ENCODE measurements around the gene SSBP3.

Gene SSBP3

GRCh38 chr1:54376430-54377039 lies 29.7 kb downstream of the SSBP3 start:
- Histone ChIP-seq H3K36me3 (ENCODE audit: insufficient read depth, insufficient read length, low read length) (peaks cover 65% of the 10 kb centered on the region), H3K9ac (ENCODE audit: insufficient read length, low read depth) (peak overlapping the region; percentile 35), H3K27me3 (ENCODE audit: insufficient read depth, insufficient read length) (no peaks in the 10 kb centered on the region), H3K4me1 (ENCODE audit: insufficient read depth, insufficient read length) (peaks cover 47% of the 10 kb centered on the region), H3K4me3 (ENCODE audit: insufficient read length, low read depth) (no peak overlapping the region), H3K9me3 (ENCODE audit: insufficient read depth, low read length) (no peaks in the 10 kb centered on the region)
- TF ChIP-seq SUZ12 (IDR thresholded peaks at IDR 0.05; ENCODE audit: extremely low read depth, insufficient read depth, insufficient read length) (no peak), YY1 (IDR thresholded peaks at IDR 0.05; ENCODE audit: insufficient read depth, insufficient read length) (no peak), ZNF274 (IDR thresholded peaks at IDR 0.05; ENCODE audit: low read depth, low read length) (no peak)
- no peak for DNase-seq (ENCODE audit: low read depth, low spot score)

- Histone ChIP-seq H3K9ac (ENCODE audit: insufficient read length, low read depth) (peak overlapping the region; percentile 35), H3K36me3 (ENCODE audit: insufficient read depth, insufficient read length, low read length) (peaks cover 69% of the 10 kb centered on the region), H3K4me3 (ENCODE audit: insufficient read length, low read depth) (no peak overlapping the region), H3K9me3 (ENCODE audit: insufficient read depth, low read length) (no peaks in the 10 kb centered on the region), H3K27me3 (ENCODE audit: insufficient read depth, insufficient read length) (no peaks in the 10 kb centered on the region), H3K4me1 (ENCODE audit: insufficient read depth, insufficient read length) (peaks cover 47% of the 10 kb centered on the region)
- DNase-seq (ENCODE audit: low read depth, low spot score) = peak; percentile 77
- TF ChIP-seq YY1 (IDR thresholded peaks at IDR 0.05; ENCODE audit: insufficient read depth, insufficient read length) (no peak), SUZ12 (IDR thresholded peaks at IDR 0.05; ENCODE audit: extremely low read depth, insufficient read depth, insufficient read length) (no peak), ZNF274 (IDR thresholded peaks at IDR 0.05; ENCODE audit: low read depth, low read length) (no peak)
Observed at GRCh38 chr1:54375712-54376429, 30.3 kb downstream of the SSBP3 start.

GRCh38 chr1:54375298-54375697 lies 30.9 kb downstream of the SSBP3 start:
- H3K27me3 ChIP-seq (ENCODE audit: insufficient read depth, insufficient read length) = no peaks in the 10 kb centered on the region
- no peak for TF ChIP-seq ZNF274 (IDR thresholded peaks at IDR 0.05; ENCODE audit: low read depth, low read length)
- TF ChIP-seq SUZ12 (IDR thresholded peaks at IDR 0.05; ENCODE audit: extremely low read depth, insufficient read depth, insufficient read length) = no peak
- H3K4me3 ChIP-seq (ENCODE audit: insufficient read length, low read depth) = no peak overlapping the region
- no peak for DNase-seq (ENCODE audit: low read depth, low spot score)
- H3K36me3 ChIP-seq (ENCODE audit: insufficient read depth, insufficient read length, low read length) = peaks cover 69% of the 10 kb centered on the region
- H3K4me1 ChIP-seq (ENCODE audit: insufficient read depth, insufficient read length) = peaks cover 47% of the 10 kb centered on the region
- peak overlapping the region; percentile 12 for H3K9ac ChIP-seq (ENCODE audit: insufficient read length, low read depth)
- no peaks in the 10 kb centered on the region for H3K9me3 ChIP-seq (ENCODE audit: insufficient read depth, low read length)

- H3K27me3 ChIP-seq (ENCODE audit: insufficient read depth, insufficient read length) = no peaks in the 10 kb centered on the region
- H3K9ac ChIP-seq (ENCODE audit: insufficient read length, low read depth) = no peak overlapping the region
- peaks cover 69% of the 10 kb centered on the region for H3K36me3 ChIP-seq (ENCODE audit: insufficient read depth, insufficient read length, low read length)
- DNase-seq (ENCODE audit: low read depth, low spot score) = no peak
- no peak for TF ChIP-seq SUZ12 (IDR thresholded peaks at IDR 0.05; ENCODE audit: extremely low read depth, insufficient read depth, insufficient read length)
- no peak for TF ChIP-seq YY1 (IDR thresholded peaks at IDR 0.05; ENCODE audit: insufficient read depth, insufficient read length)
- TF ChIP-seq ZNF274 (IDR thresholded peaks at IDR 0.05; ENCODE audit: low read depth, low read length) = no peak
- peaks cover 43% of the 10 kb centered on the region for H3K4me1 ChIP-seq (ENCODE audit: insufficient read depth, insufficient read length)
- H3K4me3 ChIP-seq (ENCODE audit: insufficient read length, low read depth) = no peak overlapping the region
- H3K9me3 ChIP-seq (ENCODE audit: insufficient read depth, low read length) = no peaks in the 10 kb centered on the region
Observed at GRCh38 chr1:54374766-54375165, 31.4 kb downstream of the SSBP3 start.

- no peaks in the 10 kb centered on the region for H3K9me3 ChIP-seq (ENCODE audit: insufficient read depth, low read length)
- DNase-seq (ENCODE audit: low read depth, low spot score) = no peak
- no peak for TF ChIP-seq YY1 (IDR thresholded peaks at IDR 0.05; ENCODE audit: insufficient read depth, insufficient read length)
- peaks cover 76% of the 10 kb centered on the region for H3K36me3 ChIP-seq (ENCODE audit: insufficient read depth, insufficient read length, low read length)
- no peaks in the 10 kb centered on the region for H3K27me3 ChIP-seq (ENCODE audit: insufficient read depth, insufficient read length)
- no peak overlapping the region for H3K9ac ChIP-seq (ENCODE audit: insufficient read length, low read depth)
- H3K4me1 ChIP-seq (ENCODE audit: insufficient read depth, insufficient read length) = peaks cover 35% of the 10 kb centered on the region
- no peak overlapping the region for H3K4me3 ChIP-seq (ENCODE audit: insufficient read length, low read depth)
Observed at GRCh38 chr1:54372978-54373377, 33.2 kb downstream of the SSBP3 start.

- TF ChIP-seq ZNF274 (IDR thresholded peaks at IDR 0.05; ENCODE audit: low read depth, low read length) = no peak
- TF ChIP-seq SUZ12 (IDR thresholded peaks at IDR 0.05; ENCODE audit: extremely low read depth, insufficient read depth, insufficient read length) = no peak
- no peak for TF ChIP-seq YY1 (IDR thresholded peaks at IDR 0.05; ENCODE audit: insufficient read depth, insufficient read length)
- H3K4me3 ChIP-seq (ENCODE audit: insufficient read length, low read depth) = no peak overlapping the region
- no peaks in the 10 kb centered on the region for H3K27me3 ChIP-seq (ENCODE audit: insufficient read depth, insufficient read length)
- DNase-seq (ENCODE audit: low read depth, low spot score) = no peak
- no peak overlapping the region for H3K9ac ChIP-seq (ENCODE audit: insufficient read length, low read depth)
- no peaks in the 10 kb centered on the region for H3K9me3 ChIP-seq (ENCODE audit: insufficient read depth, low read length)
- peaks cover 86% of the 10 kb centered on the region for H3K36me3 ChIP-seq (ENCODE audit: insufficient read depth, insufficient read length, low read length)
- peaks cover 27% of the 10 kb centered on the region for H3K4me1 ChIP-seq (ENCODE audit: insufficient read depth, insufficient read length)
Observed at GRCh38 chr1:54371942-54372275, 34.3 kb downstream of the SSBP3 start.

GRCh38 chr1:54371038-54371941 lies 34.9 kb downstream of the SSBP3 start:
- Histone ChIP-seq H3K9me3 (ENCODE audit: insufficient read depth, low read length) (no peaks in the 10 kb centered on the region), H3K27me3 (ENCODE audit: insufficient read depth, insufficient read length) (no peaks in the 10 kb centered on the region), H3K36me3 (ENCODE audit: insufficient read depth, insufficient read length, low read length) (peaks cover 89% of the 10 kb centered on the region), H3K4me1 (ENCODE audit: insufficient read depth, insufficient read length) (peaks cover 26% of the 10 kb centered on the region), H3K4me3 (ENCODE audit: insufficient read length, low read depth) (no peak overlapping the region), H3K9ac (ENCODE audit: insufficient read length, low read depth) (no peak overlapping the region)
- DNase-seq (ENCODE audit: low read depth, low spot score) = no peak
- TF ChIP-seq YY1 (IDR thresholded peaks at IDR 0.05; ENCODE audit: insufficient read depth, insufficient read length) (no peak), ZNF274 (IDR thresholded peaks at IDR 0.05; ENCODE audit: low read depth, low read length) (no peak), SUZ12 (IDR thresholded peaks at IDR 0.05; ENCODE audit: extremely low read depth, insufficient read depth, insufficient read length) (no peak)
